Activated naive CD4-positive, alpha-beta T cell treated with anti-CD3 and anti-CD28 coated beads, Interleukin-2, amount 50 U/mL, for 72 hours (primary cell): ENCODE measurements around the gene ADISSP. TPM values are rescaled to one million over a fixed set of nuclear protein-coding genes. Genes with fewer than 3 reads are reported as not detected.

ENCODE experiments used
- ATAC-seq, 2 donors: fragments of 150-1000 bp; cut with Tn5 transposase; 2 replicates each; pipeline ENCODE4 v1.10.0; 2021; ENCODE audit warnings: mild to moderate bottlenecking in 2 of 2, moderate library complexity in 2 of 2
- DNase-seq, 2 donors: peaks; one replicate each; pipeline ENCODE4 v3.0.0; 2021 to 2022; ENCODE audit warnings: low spot score in 2 of 2
- H3K27ac Mint-ChIP-seq, 2 donors: one replicate each; pipeline ENCODE4 v1.8.0; 2022; ENCODE audit warnings: mild to moderate bottlenecking in 2 of 2, mixed read lengths in 2 of 2
- H3K36me3 Mint-ChIP-seq, 2 donors: one replicate each; pipeline ENCODE4 v1.8.0; 2022; ENCODE audit warnings: mixed read lengths in 2 of 2
- H3K9me3 Mint-ChIP-seq, 2 donors: one replicate each; pipeline ENCODE4 v1.8.0; 2022; ENCODE audit warnings: mixed read lengths in 2 of 2
- total RNA-seq, 2 donors: library from RNA; stranded (reverse); gene quantifications; one replicate each; pipeline ENCODE4 v1.2.3, GENCODE V29; 2022

ADISSP gene
- total RNA-seq, 2 donors from 2014 or later, result 44.7 to 45.0 TPM

DNA sequence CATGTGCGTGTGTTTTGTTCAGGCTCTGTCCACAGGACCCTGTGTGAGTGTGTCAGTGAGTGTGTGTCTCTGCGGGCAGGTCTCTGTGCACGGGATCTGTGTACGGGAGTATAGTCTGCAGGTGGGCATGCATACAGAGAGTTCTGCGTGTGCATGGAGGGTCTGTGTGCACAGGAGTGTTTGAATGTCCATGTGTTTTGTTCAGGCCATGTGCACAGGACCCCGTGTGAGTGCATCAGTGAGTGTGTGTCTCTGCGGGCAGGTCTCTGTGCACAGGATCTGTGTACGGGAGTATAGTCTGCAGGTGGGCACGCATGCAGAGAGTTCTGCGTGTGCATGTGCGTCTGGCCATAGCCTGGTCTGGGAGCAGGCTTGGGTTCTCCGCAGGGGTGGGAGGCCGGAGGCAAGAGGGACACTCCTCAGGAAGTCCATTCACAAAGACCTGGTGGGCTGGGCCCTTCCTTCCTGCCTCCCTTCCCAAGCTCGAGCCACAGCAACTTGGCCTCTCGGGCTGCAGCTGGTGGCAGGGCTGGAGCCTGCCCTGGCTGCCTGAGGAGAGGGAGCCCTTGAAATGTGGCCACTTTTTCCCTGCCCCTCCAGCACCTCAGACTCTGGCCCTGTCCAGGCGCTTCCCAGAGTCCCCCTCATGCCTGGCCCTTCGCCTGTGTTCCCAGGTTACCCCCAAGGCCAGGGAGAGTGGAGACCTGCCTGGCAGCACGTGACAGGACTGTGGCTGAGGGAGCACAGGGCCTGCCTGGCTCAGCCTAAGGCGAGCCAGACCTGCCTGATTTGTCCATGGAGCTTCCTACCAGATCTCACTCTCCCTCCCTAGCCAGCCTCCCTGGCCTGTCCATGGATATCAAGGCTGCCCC lies 28.3 kb downstream of the ADISSP start:
- Mint-ChIP-seq H3K9me3 (no peaks in the 10 kb centered on the region), H3K36me3 (no peaks in the 10 kb centered on the region), H3K27ac (peak overlapping the region in 1 of 2 donors; percentile 39)
- ATAC-seq (no peak), DNase-seq (no peak)

DNA sequence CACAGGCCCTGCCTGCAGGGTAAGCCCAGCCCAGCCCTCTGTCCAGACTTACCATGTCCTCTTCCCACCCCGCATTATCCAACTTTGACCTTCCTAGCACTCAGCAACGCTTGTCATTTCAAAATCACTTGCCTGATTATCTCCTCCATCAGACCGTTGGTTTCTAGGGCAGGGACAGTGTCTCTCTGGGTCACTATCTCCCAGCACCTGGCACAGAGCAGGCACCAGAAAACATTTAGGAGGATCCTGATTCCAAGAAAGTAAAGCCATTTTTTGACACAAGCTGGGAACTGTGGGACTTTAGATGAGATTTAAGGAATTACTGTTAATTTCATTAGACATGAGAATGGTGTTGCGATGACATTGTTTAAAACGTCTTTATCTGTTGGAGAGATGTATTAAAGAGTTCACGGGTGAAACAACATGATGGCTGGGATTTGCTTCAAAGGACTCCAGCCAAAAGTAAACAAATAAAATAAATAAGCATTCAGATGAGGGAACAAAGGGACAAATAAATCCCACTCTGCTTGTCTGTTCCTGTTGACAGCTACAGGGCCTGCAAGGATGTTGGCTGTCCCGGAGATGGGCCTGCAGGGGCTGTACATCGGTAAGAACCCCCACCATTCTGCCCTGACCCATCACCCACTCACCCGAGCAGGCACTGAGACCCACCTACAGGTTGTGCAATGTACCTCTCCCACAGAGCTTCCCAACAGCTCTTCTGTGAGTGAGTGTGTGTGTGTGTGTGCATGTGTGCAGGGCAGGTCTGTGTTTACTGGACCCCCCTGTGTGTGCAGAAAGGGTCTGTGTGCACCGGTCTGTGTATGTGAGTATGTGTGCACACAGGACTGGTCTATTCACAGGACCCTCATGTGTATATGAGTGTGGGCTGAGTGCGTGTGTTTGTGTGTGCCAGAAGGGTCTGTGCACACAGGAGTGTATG lies 29.2 kb downstream of the ADISSP start:
- H3K27ac Mint-ChIP-seq, result peak overlapping the region in 1 of 2 donors; percentile 39
- DNase-seq, result no peak
- ATAC-seq, result no peak
- no peaks in the 10 kb centered on the region for H3K36me3 Mint-ChIP-seq
- H3K9me3 Mint-ChIP-seq, result no peaks in the 10 kb centered on the region

DNA sequence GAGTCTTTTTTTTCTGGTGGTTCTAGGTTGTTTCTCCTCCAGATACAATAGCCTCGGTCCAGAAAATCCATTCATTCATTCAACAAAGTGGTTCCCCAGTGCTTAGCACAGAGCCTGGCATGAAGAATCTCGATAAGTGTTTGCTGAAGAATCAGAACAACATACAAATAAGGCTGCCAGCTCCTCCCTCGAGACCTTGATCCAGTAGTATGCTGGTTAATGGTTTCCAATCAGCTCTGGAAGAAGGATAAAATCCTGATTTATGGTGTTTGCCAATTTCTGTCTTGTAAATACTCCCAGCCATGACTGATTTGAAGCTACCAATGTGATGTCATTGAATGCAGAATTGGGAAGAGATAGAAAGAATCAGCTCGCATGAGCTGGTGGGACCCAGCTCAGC lies 31.8 kb downstream of the ADISSP start:
- DNase-seq, result no peak
- H3K36me3 Mint-ChIP-seq, result no peaks in the 10 kb centered on the region
- ATAC-seq, result no peak
- no peaks in the 10 kb centered on the region for H3K9me3 Mint-ChIP-seq
- H3K27ac Mint-ChIP-seq, result no peak overlapping the region

DNA sequence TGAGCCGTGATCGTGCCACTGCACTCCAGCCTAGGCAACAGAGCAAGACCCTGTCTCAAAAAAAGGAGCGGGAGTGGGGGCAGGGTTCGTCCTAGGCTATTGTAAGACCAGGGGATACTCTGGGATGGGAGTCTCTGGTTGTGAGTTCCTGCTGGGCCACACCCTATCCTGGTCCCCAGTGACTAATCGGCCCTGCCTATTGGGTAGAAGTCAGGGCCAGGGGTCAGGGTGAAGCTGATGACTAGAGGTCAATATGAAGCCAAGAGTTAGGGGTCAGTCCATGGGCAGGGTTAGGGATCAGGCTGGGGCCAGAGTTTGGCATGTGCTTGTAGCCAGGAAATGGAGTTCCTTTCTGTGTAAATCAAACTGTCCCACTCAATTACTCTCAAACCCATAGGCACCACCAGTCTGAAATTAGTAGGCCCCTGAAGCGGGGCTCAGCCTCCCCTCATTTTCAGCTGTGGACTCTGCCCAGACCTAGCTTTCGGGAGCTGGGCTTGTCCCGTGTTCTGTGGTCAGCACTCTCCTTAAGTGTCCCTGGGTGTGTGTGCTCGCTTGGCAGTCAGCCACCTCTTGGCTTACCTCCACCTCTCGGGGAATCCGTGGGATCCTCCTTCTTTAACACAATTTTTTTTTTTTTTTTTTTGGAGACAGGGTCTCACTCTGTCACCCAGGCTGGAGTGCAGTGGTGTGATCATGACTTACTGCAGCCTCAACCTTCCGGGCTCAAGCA lies 33.3 kb downstream of the ADISSP start:
- DNase-seq, result no peak

DNA sequence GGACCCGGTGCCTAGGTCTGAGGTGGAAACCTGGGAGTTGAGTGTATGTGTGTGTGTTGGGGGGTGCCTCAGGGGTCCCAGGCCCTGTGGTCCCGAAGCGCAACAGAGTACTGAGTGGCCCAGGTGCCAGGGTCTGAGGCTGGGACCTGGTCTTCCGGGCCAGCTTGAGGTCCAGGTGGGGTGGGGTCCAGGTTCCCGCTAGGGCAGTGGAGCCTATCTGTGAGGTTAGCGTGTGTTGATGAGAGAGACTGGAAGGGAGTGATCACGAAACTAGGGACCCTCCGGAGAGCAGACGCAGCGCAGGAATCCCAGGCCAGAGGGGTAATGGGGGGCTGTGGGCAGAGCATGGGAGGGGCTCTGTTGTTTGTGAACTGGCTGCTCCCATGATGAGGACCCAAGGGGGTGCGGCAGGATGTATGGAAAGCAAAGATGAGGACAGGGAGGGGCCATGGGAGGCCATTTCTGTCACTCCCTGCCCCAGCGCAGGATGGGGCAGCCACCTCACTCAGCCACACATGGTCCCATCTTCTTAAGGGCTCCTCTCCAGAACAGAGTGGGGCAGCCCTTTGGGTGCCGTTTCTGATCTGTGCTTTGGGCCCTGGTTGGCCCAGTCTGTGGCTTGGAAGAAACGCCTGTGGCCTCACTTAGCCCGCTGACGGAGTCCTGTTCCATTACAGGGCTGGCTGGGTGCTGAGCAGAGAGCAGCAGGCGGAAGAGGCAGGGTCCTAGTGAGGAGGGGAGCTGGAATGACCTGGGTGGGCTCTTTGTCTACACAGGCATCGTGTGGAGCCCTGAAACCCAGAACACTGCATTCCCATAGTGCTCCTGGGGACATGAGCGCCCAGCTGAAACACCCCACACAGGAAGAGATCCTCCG lies 34.2 kb downstream of the ADISSP start:
- H3K9me3 Mint-ChIP-seq, result no peaks in the 10 kb centered on the region
- H3K36me3 Mint-ChIP-seq, result no peaks in the 10 kb centered on the region
- DNase-seq (no peak), ATAC-seq (no peak)
- H3K27ac Mint-ChIP-seq, result no peak overlapping the region

More for the DNA sequence above, 33.3 kb downstream of the ADISSP start:
- H3K9me3 Mint-ChIP-seq, result no peaks in the 10 kb centered on the region
- H3K27ac Mint-ChIP-seq, result no peak overlapping the region
- no peak for ATAC-seq
- H3K36me3 Mint-ChIP-seq, result no peaks in the 10 kb centered on the region

DNA sequence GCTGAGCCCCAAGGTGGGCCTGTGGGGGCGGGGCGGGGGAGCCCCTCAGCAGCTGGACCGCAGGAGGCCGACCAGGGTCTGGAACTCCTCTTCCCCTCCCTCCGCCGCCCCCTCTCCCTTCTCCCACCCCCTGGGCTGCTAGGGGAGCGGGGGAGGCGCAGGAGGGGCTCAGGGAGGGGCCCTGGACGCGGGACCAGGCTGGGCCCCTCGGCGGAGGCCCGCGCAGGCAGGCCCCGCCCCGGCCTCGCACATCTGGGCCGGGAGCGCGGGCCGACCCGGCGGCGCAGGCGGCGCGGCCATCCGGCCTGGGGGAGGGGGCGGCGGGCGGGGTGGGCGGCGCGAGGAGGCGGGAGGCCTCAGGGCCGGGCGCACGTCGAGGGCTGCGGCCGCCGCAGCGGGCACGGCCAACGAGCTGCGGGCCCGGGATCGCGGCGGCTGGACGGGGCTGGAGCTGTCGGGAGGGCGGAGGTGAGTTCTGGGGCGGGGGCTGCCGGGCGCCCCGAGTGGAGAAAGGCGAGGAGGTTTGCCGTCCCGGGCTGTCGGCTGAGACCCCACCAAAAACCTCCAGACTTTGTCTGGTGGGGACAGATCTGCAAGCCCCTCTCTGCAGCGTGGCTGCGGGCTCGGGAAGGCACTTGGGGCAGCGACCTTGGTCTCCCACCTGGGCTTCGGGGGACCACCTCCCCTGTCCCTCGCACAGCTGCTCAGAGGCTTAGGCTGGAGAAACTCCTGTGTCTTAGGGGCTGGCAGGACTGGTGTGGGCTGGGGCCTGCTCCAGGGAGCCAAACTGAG lies 35.0 kb downstream of the ADISSP start, which contains the start of gene HSPA12B:
Gene HSPA12B (plus strand): TSS at position 359 of the 792 bp plus-strand sequence. CDS start 5,990 bp downstream, outside the sequence.
- Mint-ChIP-seq H3K36me3 (no peaks in the 10 kb centered on the region), H3K27ac (no peak within 1 kb of the TSS), H3K9me3 (no peaks in the 10 kb centered on the region)
- ATAC-seq (peak in 1 of 2 donors; percentile 26), DNase-seq (no peak)

DNA sequence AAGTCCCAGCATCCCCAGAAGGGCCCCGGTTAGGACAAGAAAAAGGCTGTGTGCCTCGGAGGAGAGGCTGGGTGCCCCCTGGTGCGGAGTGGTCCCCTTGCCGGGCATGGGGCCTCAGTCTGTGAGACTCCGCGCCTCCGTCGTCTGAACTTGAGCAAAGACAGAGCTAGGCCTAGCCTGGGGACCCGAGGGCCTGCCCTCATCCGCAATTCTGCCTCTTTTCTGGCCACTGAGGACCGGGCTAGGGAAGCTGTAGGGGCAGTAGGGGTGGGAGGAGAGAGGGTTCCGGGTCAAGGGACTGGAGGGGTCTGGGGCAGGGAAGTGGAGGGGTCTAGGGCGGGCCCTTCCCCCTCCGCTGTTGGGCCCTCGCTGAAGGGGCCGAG lies 35.6 kb downstream of the ADISSP start:
- DNase-seq (no peak), ATAC-seq (no peak)
- Mint-ChIP-seq H3K36me3 (no peaks in the 10 kb centered on the region), H3K27ac (no peak overlapping the region), H3K9me3 (no peaks in the 10 kb centered on the region)

DNA sequence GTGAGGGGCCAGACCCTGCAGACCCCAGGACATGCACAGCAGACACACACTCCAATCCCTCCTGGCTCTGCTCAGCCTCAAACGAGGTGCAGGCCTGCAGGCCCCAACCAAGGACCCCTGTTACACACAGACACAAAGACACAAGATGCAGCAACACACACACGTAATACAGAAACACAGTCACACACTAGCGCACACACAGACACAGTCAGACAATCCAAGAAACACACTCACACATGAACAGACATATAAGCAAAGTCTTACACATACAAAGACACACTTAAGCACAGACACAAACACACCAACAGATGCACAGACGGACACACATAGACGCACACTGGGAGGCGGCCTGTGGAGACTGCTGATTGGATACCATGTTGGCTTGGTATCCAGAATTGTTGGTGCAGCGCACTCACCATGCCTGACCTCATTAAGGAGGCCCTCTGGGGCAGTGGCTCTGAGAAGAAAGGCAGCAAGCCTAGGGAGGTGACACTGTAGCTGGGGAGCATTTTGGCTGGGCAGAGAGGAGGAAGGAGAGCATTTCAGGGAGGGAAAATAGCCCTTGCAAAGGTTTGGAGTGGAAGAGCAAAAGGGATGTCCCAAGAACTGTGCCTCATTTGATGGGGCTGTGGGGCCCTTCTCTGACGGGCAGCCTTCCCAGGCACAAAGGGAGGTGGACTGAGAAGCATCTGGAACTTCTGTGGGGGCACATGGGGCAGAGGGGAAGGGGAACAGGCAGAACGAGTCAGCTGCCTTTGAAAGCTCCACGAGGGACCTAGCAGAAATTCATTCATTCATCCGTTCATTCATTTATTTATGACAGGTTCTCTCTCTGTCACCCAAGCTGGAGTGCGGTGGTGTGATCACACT lies 36.5 kb downstream of the ADISSP start:
- peak in 1 of 2 donors; percentile 13 for ATAC-seq

DNA sequence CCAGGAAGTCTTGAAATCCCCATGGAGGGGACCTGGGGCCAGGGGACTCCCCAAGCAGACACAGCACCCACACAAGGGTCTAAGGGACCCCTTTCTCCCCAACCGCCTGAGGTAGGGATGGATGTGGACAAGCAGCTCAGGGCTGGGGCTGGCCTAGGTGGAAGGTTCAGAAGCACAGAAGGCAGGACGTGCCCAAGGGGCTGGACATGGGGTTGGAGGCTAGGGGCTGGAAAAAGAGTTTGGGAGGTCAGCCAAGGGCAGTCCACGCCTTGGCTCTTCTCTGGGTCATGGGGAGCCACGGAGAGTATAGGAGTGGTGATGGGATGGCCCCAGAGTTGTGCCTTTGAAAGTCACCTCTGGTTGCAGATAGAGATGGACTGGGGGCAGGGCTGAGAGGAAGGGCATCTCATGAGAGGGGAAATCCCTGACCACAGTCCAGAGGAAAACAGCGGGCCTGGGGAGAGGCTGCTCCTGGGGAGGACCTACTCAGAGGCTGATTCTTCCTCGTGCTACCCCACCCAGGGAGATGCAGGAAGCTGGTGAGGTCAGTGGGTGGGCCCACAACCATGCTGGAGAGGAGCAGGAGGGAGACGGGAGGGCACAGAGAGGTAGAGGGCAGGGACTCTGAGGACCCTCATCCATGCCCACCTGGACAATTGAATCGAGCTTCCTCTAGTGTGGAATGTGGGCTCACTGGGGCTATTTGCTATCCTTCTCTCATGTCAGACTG lies 37.6 kb downstream of the ADISSP start:
- Mint-ChIP-seq H3K36me3 (no peaks in the 10 kb centered on the region), H3K9me3 (no peaks in the 10 kb centered on the region), H3K27ac (no peak overlapping the region)
- ATAC-seq (peak in 1 of 2 donors; percentile 28), DNase-seq (no peak)

More for the DNA sequence above, 36.5 kb downstream of the ADISSP start:
- Mint-ChIP-seq H3K9me3 (no peaks in the 10 kb centered on the region), H3K36me3 (no peaks in the 10 kb centered on the region), H3K27ac (no peak overlapping the region)
- DNase-seq, result no peak

DNA sequence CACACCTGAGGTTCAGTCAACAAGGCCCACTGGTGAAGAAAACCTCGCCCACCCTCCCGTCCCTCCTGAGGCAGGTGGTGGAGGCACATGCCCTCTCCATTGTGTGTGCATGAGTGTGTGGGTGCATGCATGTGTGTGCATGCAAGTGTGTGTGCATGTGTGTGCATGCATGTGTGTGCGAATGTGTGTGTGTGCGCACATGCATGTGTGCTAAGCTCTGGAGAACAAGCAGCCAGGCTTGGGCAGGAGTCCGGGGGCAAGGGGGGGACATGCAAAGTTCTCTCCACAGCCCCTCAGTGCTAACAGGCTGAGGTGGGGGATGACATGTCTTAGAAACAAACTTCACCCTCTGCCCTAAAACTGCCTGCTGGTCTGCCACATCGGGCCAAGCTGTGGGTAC lies 38.2 kb downstream of the ADISSP start:
- DNase-seq (no peak), ATAC-seq (no peak)
- Mint-ChIP-seq H3K36me3 (no peaks in the 10 kb centered on the region), H3K27ac (no peak overlapping the region), H3K9me3 (no peaks in the 10 kb centered on the region)

DNA sequence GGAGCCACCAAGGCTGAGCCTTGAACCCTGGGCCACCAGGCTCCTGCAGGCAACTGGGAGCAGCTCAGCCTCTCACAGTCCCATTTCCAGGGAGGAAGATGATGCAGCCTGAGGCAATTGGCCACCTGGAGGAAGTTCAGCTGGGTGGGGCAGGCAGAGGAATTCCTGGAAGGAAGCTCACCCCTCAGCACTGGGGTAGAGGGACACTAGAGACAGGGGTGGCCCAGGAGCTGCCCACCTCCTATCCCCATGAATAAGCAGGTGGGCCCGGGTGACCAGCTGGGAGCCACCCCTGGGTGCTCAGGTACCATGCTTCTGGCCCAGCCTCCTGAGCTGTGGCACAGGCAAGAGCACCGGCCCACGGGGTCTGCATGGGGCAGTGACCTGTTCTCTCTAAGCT lies 38.7 kb downstream of the ADISSP start:
- Mint-ChIP-seq H3K36me3 (no peaks in the 10 kb centered on the region), H3K9me3 (no peaks in the 10 kb centered on the region), H3K27ac (no peak overlapping the region)
- ATAC-seq (no peak), DNase-seq (no peak)

DNA sequence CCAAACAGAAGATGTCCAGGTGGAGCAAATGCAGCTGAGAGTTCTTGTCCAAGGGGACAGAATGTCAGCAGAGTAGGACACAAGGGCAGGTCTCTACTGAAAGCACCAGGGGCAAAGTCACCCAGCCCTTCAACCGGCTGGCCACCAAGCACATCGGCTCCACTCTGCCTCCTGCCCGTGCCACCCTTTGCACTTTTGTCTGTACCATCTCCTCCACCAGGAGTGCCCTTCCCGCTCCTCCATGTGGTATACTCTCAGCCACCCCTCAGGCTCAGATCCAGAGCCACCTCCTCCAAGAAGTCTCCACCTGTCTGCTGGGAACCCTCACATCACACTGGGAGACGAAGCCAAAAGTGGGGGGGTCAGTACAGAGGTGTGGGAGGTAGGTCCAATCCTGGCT lies 39.2 kb downstream of the ADISSP start:
- DNase-seq (no peak), ATAC-seq (no peak)
- Mint-ChIP-seq H3K36me3 (no peaks in the 10 kb centered on the region), H3K27ac (no peak overlapping the region), H3K9me3 (no peaks in the 10 kb centered on the region)

DNA sequence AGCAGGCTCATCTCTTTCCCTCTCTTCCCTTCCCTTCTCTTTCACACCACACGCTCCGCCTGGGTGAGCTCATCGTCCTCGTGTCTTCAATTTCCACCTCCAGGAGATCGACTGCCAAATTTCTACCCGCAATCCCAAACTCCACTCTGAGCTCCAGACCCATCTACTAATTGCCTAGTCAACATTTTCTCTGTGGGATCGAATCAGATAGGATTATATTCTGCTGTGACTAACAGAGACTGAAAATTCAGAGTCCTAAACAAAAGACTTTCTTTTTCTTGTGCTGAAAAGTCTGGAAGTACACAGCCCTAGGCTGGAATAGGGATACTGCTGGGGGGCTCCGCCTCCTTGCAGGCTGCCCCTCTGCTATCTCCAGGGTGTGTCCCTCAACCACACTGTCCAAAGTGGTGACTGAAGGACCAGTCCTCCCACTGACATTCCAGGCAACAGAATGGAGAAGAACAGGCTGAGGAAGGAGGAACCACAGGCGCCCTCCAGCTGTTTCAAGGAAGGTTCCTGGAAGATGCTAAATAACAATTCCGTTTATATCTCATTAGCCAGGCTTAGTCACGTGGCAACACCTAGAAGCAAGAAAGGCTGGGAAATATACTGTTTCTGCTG lies 40.0 kb downstream of the ADISSP start:
- no peaks in the 10 kb centered on the region for H3K36me3 Mint-ChIP-seq
- no peak overlapping the region for H3K27ac Mint-ChIP-seq
- H3K9me3 Mint-ChIP-seq, result no peaks in the 10 kb centered on the region
- DNase-seq (no peak), ATAC-seq (no peak)
